ENCODE data around the gene NUP93.

GRCh38 chr16:56728980-56729734 lies 772 bp upstream of the NUP93 start:
- TF ChIP-seq MAX (IDR thresholded peaks at IDR 0.05; ENCODE audit: insufficient read depth, insufficient read length) (no peak), POLR2AphosphoS5 (IDR thresholded peaks at IDR 0.05; ENCODE audit: insufficient read depth, low read depth, low read length) (no peak)
- TF ChIP-seq, protein P1, sequence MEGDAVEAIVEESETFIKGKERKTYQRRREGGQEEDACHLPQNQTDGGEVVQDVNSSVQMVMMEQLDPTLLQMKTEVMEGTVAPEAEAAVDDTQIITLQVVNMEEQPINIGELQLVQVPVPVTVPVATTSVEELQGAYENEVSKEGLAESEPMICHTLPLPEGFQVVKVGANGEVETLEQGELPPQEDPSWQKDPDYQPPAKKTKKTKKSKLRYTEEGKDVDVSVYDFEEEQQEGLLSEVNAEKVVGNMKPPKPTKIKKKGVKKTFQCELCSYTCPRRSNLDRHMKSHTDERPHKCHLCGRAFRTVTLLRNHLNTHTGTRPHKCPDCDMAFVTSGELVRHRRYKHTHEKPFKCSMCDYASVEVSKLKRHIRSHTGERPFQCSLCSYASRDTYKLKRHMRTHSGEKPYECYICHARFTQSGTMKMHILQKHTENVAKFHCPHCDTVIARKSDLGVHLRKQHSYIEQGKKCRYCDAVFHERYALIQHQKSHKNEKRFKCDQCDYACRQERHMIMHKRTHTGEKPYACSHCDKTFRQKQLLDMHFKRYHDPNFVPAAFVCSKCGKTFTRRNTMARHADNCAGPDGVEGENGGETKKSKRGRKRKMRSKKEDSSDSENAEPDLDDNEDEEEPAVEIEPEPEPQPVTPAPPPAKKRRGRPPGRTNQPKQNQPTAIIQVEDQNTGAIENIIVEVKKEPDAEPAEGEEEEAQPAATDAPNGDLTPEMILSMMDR (IDR thresholded peaks at IDR 0.05; ENCODE audit: extremely low read depth in 1 of 2, insufficient read depth in 1 of 2, low read depth in 1 of 2, low read length in 2 of 2) = no peak
